Activated CD4-positive, alpha-beta T cell treated with anti-CD3 and anti-CD28 coated beads, Interleukin-2, amount 10 ng/mL, durations not matched to agents 24 days and 14 days (primary cell): ENCODE data around the gene DPP9. TPM values are rescaled to one million over a fixed set of nuclear protein-coding genes. Genes with fewer than 3 reads are reported as not detected.

Source experiments
- DNase-seq: peaks from one replicate; pipeline ENCODE4 v3.0.0; 2022
- H3K27ac Mint-ChIP-seq: one replicate; pipeline ENCODE4 v1.8.0; 2022; ENCODE audit warnings: mild to moderate bottlenecking, mixed read lengths
- H3K27me3 Mint-ChIP-seq: one replicate; pipeline ENCODE4 v1.8.0; 2022; ENCODE audit warnings: mixed read lengths
- H3K36me3 Mint-ChIP-seq: one replicate; pipeline ENCODE4 v1.8.0; 2022; ENCODE audit warnings: low read depth, mild to moderate bottlenecking, mixed read lengths
- H3K4me1 Mint-ChIP-seq: one replicate; pipeline ENCODE4 v1.8.0; 2021; ENCODE audit warnings: mixed read lengths
- H3K4me3 Mint-ChIP-seq: one replicate; pipeline ENCODE4 v1.8.0; 2022; ENCODE audit warnings: mild to moderate bottlenecking, moderate library complexity, mixed read lengths
- H3K9me3 Mint-ChIP-seq: one replicate; pipeline ENCODE4 v1.8.0; 2021; ENCODE audit warnings: mixed read lengths
- intact Hi-C: fragments of 100-400 bp; cut with micrococcal nuclease; formaldehyde crosslinking; loops from one replicate; pipeline ENCODE4 v1.15.1; 2023
- total RNA-seq: library from RNA; stranded (reverse); gene quantifications from 2 replicates; pipeline ENCODE4 v1.2.3, GENCODE V29; 2022

DPP9 gene
- total RNA-seq, 1 donor from 2014 or later: 95.9 TPM

GRCh38 chr19:4678881-4679790 lies 44.5 kb downstream of the DPP9 start:
- Mint-ChIP-seq H3K4me3 (no peak overlapping the region), H3K9me3 (no peaks in the 10 kb centered on the region), H3K4me1 (no peaks in the 10 kb centered on the region), H3K27ac (no peak overlapping the region), H3K27me3 (no peaks in the 10 kb centered on the region), H3K36me3 (peaks cover 24% of the 10 kb centered on the region)
- no peak for DNase-seq
- intact Hi-C loops: no loop called here

- H3K27me3 Mint-ChIP-seq: no peaks in the 10 kb centered on the region
- intact Hi-C loops: no loop called here
- no peaks in the 10 kb centered on the region for H3K4me1 Mint-ChIP-seq
- H3K27ac Mint-ChIP-seq: no peak overlapping the region
- no peaks in the 10 kb centered on the region for H3K9me3 Mint-ChIP-seq
- peaks cover 19% of the 10 kb centered on the region for H3K36me3 Mint-ChIP-seq
- no peak overlapping the region for H3K4me3 Mint-ChIP-seq
- peak; percentile 74 for DNase-seq
Observed at GRCh38 chr19:4676955-4677731, 46.5 kb downstream of the DPP9 start.

- H3K36me3 Mint-ChIP-seq: peaks cover 19% of the 10 kb centered on the region
- H3K4me3 Mint-ChIP-seq: no peak overlapping the region
- no peak overlapping the region for H3K27ac Mint-ChIP-seq
- peaks cover 2% of the 10 kb centered on the region for H3K4me1 Mint-ChIP-seq
- intact Hi-C loops: no loop called here
- H3K9me3 Mint-ChIP-seq: no peaks in the 10 kb centered on the region
- DNase-seq: no peak
- H3K27me3 Mint-ChIP-seq: no peaks in the 10 kb centered on the region
Observed at GRCh38 chr19:4675346-4675745, 48.3 kb downstream of the DPP9 start.

GRCh38 chr19:4673726-4674125 lies 49.9 kb downstream of the DPP9 start:
- Mint-ChIP-seq H3K9me3 (no peaks in the 10 kb centered on the region), H3K4me1 (peaks cover 5% of the 10 kb centered on the region), H3K4me3 (no peak overlapping the region), H3K36me3 (peaks cover 20% of the 10 kb centered on the region), H3K27ac (peak overlapping the region; percentile 29), H3K27me3 (no peaks in the 10 kb centered on the region)
- intact Hi-C loops: no loop called here
- no peak for DNase-seq

- Mint-ChIP-seq H3K9me3 (no peaks in the 10 kb centered on the region), H3K4me1 (peaks cover 8% of the 10 kb centered on the region), H3K36me3 (peaks cover 23% of the 10 kb centered on the region), H3K4me3 (no peak overlapping the region), H3K27me3 (no peaks in the 10 kb centered on the region), H3K27ac (no peak overlapping the region)
- intact Hi-C loops: no loop called here
- no peak for DNase-seq
Observed at GRCh38 chr19:4673216-4673615, 50.4 kb downstream of the DPP9 start.

GRCh38 chr19:4671185-4671851 lies 52.3 kb downstream of the DPP9 start:
- no peak overlapping the region for H3K4me3 Mint-ChIP-seq
- no peak for DNase-seq
- intact Hi-C loops: no loop called here
- H3K9me3 Mint-ChIP-seq: no peaks in the 10 kb centered on the region
- H3K4me1 Mint-ChIP-seq: peaks cover 11% of the 10 kb centered on the region
- H3K27ac Mint-ChIP-seq: no peak overlapping the region
- H3K36me3 Mint-ChIP-seq: peaks cover 24% of the 10 kb centered on the region
- no peaks in the 10 kb centered on the region for H3K27me3 Mint-ChIP-seq

GRCh38 chr19:4669723-4670480 lies 53.7 kb downstream of the DPP9 start, which contains the start of gene MYDGF:
TSS of gene MYDGF (minus strand) at chr19:4670342. CDS start at chr19:4670334, 8 bp downstream.
- peaks cover 11% of the 10 kb centered on the region for H3K4me1 Mint-ChIP-seq
- intact Hi-C loops: loop anchor here (1.0 kb wide), 1 partner anchor 31 kb away; the partner anchor contains the start of gene TNFAIP8L1
- H3K36me3 Mint-ChIP-seq: peaks cover 27% of the 10 kb centered on the region
- peak within 1 kb of the TSS; percentile 93 for H3K4me3 Mint-ChIP-seq
- DNase-seq: peak; percentile 98
- no peaks in the 10 kb centered on the region for H3K27me3 Mint-ChIP-seq
- H3K27ac Mint-ChIP-seq: peak within 1 kb of the TSS; percentile 81
- H3K9me3 Mint-ChIP-seq: no peaks in the 10 kb centered on the region

GRCh38 chr19:4664642-4665041 lies 59.0 kb downstream of the DPP9 start:
- H3K9me3 Mint-ChIP-seq: no peaks in the 10 kb centered on the region
- H3K27me3 Mint-ChIP-seq: no peaks in the 10 kb centered on the region
- H3K27ac Mint-ChIP-seq: no peak overlapping the region
- peaks cover 53% of the 10 kb centered on the region for H3K36me3 Mint-ChIP-seq
- H3K4me3 Mint-ChIP-seq: no peak overlapping the region
- DNase-seq: no peak
- H3K4me1 Mint-ChIP-seq: peaks cover 12% of the 10 kb centered on the region
- intact Hi-C loops: no loop called here

- Mint-ChIP-seq H3K27me3 (no peaks in the 10 kb centered on the region), H3K4me1 (peaks cover 3% of the 10 kb centered on the region), H3K4me3 (no peak overlapping the region), H3K9me3 (no peaks in the 10 kb centered on the region), H3K36me3 (peaks cover 48% of the 10 kb centered on the region), H3K27ac (peak overlapping the region; percentile 22)
- DNase-seq: no peak
- intact Hi-C loops: no loop called here
Observed at GRCh38 chr19:4662812-4663211, 60.8 kb downstream of the DPP9 start.

GRCh38 chr19:4662020-4662695 lies 61.5 kb downstream of the DPP9 start:
- Mint-ChIP-seq H3K27ac (peak overlapping the region; percentile 24), H3K27me3 (no peaks in the 10 kb centered on the region), H3K9me3 (no peaks in the 10 kb centered on the region), H3K36me3 (peaks cover 44% of the 10 kb centered on the region), H3K4me3 (no peak overlapping the region), H3K4me1 (peaks cover 3% of the 10 kb centered on the region)
- intact Hi-C loops: no loop called here
- DNase-seq: no peak

- DNase-seq: no peak
- Mint-ChIP-seq H3K4me3 (no peak overlapping the region), H3K27me3 (no peaks in the 10 kb centered on the region), H3K27ac (no peak overlapping the region), H3K4me1 (peaks cover 3% of the 10 kb centered on the region), H3K9me3 (no peaks in the 10 kb centered on the region), H3K36me3 (peaks cover 42% of the 10 kb centered on the region)
- intact Hi-C loops: no loop called here
Observed at GRCh38 chr19:4660993-4661392, 62.6 kb downstream of the DPP9 start.

- peaks cover 3% of the 10 kb centered on the region for H3K4me1 Mint-ChIP-seq
- intact Hi-C loops: no loop called here
- peak; percentile 73 for DNase-seq
- peaks cover 40% of the 10 kb centered on the region for H3K36me3 Mint-ChIP-seq
- no peaks in the 10 kb centered on the region for H3K27me3 Mint-ChIP-seq
- H3K4me3 Mint-ChIP-seq: no peak overlapping the region
- no peaks in the 10 kb centered on the region for H3K9me3 Mint-ChIP-seq
- no peak overlapping the region for H3K27ac Mint-ChIP-seq
Observed at GRCh38 chr19:4660181-4660791, 63.4 kb downstream of the DPP9 start.
